Endothelial cell (in vitro differentiated cells): Measurements from ENCODE around the gene LAMC2. TPM values are rescaled to one million over a fixed set of nuclear protein-coding genes. Genes with fewer than 3 reads are reported as not detected.

ENCODE experiments used
- DNase-seq: peaks from one replicate; pipeline ENCODE4 v3.0.0; 2021; ENCODE audit warnings: low spot score
- H3K27ac Mint-ChIP-seq: one replicate; pipeline ENCODE4 v1.8.0; 2021; ENCODE audit warnings: mixed read lengths, inconsistent platforms; ENCODE audit not compliant: unreplicated experiment
- H3K27me3 Mint-ChIP-seq: one replicate; pipeline ENCODE4 v1.8.0; 2021; ENCODE audit warnings: mild to moderate bottlenecking, moderate library complexity, mixed read lengths, inconsistent platforms; ENCODE audit not compliant: unreplicated experiment
- H3K36me3 Mint-ChIP-seq: one replicate; pipeline ENCODE4 v1.8.0; 2021; ENCODE audit warnings: mild to moderate bottlenecking, low read depth, mixed read lengths, inconsistent platforms; ENCODE audit not compliant: unreplicated experiment
- H3K4me1 Mint-ChIP-seq: one replicate; pipeline ENCODE4 v1.8.0; 2021; ENCODE audit warnings: mild to moderate bottlenecking, mixed read lengths, inconsistent platforms; ENCODE audit not compliant: unreplicated experiment
- H3K4me3 Mint-ChIP-seq: one replicate; pipeline ENCODE4 v1.8.0; 2021; ENCODE audit warnings: mild to moderate bottlenecking, mixed read lengths, inconsistent platforms; ENCODE audit not compliant: unreplicated experiment
- H3K9me3 Mint-ChIP-seq: one replicate; pipeline ENCODE4 v1.8.0; 2021; ENCODE audit warnings: mixed read lengths, inconsistent platforms; ENCODE audit not compliant: unreplicated experiment
- CTCF ChIP-seq: fragments of 200-600 bp; sonication (generic); IDR thresholded peaks from one replicate; pipeline ENCODE4 v1.5.0; 2021; ENCODE audit warnings: antibody characterized with exemption; ENCODE audit not compliant: unreplicated experiment
- total RNA-seq: library from RNA; stranded (reverse); fragmentation: NEBNext Ultra II Directional; extraction: Animal tissue kit (Norgen Biotek cat#: 25700); gene quantifications from one replicate; pipeline ENCODE4 v1.2.1, GENCODE V29; 2021; ENCODE audit not compliant: unreplicated experiment

Gene LAMC2
- total RNA-seq, 1 donor from 2014 or later: 2.3 TPM

GRCh38 chr1:183161391-183161790 is 24.7 kb upstream of the LAMC2 start:
- H3K9me3 Mint-ChIP-seq: no peaks in the 10 kb centered on the region
- H3K27ac Mint-ChIP-seq: no peak overlapping the region
- no peaks in the 10 kb centered on the region for H3K36me3 Mint-ChIP-seq
- H3K4me1 Mint-ChIP-seq: no peaks in the 10 kb centered on the region
- TF ChIP-seq CTCF: no peak
- H3K27me3 Mint-ChIP-seq: no peaks in the 10 kb centered on the region
- DNase-seq: no peak
- no peak overlapping the region for H3K4me3 Mint-ChIP-seq

- no peaks in the 10 kb centered on the region for H3K4me1 Mint-ChIP-seq
- H3K4me3 Mint-ChIP-seq: no peak overlapping the region
- H3K36me3 Mint-ChIP-seq: no peaks in the 10 kb centered on the region
- no peak for TF ChIP-seq CTCF
- H3K27me3 Mint-ChIP-seq: no peaks in the 10 kb centered on the region
- no peaks in the 10 kb centered on the region for H3K9me3 Mint-ChIP-seq
- no peak overlapping the region for H3K27ac Mint-ChIP-seq
- DNase-seq: no peak
Measured at GRCh38 chr1:183163316-183163715, 22.7 kb upstream of the LAMC2 start.

GRCh38 chr1:183164340-183164739 is 21.7 kb upstream of the LAMC2 start:
- no peaks in the 10 kb centered on the region for H3K4me1 Mint-ChIP-seq
- H3K9me3 Mint-ChIP-seq: no peaks in the 10 kb centered on the region
- no peak for DNase-seq
- TF ChIP-seq CTCF: no peak
- no peaks in the 10 kb centered on the region for H3K36me3 Mint-ChIP-seq
- no peak overlapping the region for H3K27ac Mint-ChIP-seq
- H3K4me3 Mint-ChIP-seq: no peak overlapping the region
- no peaks in the 10 kb centered on the region for H3K27me3 Mint-ChIP-seq

GRCh38 chr1:183164963-183165362 is 21.1 kb upstream of the LAMC2 start:
- Mint-ChIP-seq H3K4me3 (no peak overlapping the region), H3K4me1 (no peaks in the 10 kb centered on the region), H3K27ac (no peak overlapping the region), H3K27me3 (no peaks in the 10 kb centered on the region), H3K36me3 (no peaks in the 10 kb centered on the region), H3K9me3 (no peaks in the 10 kb centered on the region)
- no peak for TF ChIP-seq CTCF
- DNase-seq: no peak

GRCh38 chr1:183165456-183165855 is 20.6 kb upstream of the LAMC2 start:
- TF ChIP-seq CTCF: no peak
- Mint-ChIP-seq H3K4me1 (no peaks in the 10 kb centered on the region), H3K27ac (no peak overlapping the region), H3K9me3 (no peaks in the 10 kb centered on the region), H3K27me3 (no peaks in the 10 kb centered on the region), H3K36me3 (no peaks in the 10 kb centered on the region), H3K4me3 (no peak overlapping the region)
- no peak for DNase-seq
